Activated T-cell treated with anti-CD3 and anti-CD28 coated beads for 24 hours (primary cell): ENCODE data around the gene DSTN.

Experiments
- DNase-seq: peaks from one replicate; pipeline ENCODE4 v3.0.0-alpha.2; 2020; ENCODE audit warnings: low read depth

DSTN gene

DNA sequence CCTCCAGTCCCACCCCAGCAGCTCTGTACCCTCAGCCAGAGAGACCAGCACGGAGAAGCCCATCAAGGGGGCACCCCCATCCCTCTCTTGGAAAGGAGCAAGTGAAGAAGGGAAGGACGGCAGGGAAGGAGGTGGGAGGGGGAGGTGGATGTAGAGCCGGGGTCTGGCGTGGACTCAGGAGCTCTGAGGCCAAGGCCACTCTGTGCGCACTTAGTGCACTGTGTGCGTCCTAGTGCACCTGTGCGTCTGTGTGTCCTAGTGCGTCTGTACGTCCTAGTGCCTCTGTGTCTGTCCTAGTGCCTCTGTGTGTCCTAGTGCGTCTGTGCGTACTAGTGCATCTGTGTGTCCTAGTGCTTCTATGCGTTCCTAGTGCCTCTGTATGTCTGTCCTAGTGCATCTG is 54.2 kb downstream of the DSTN start:
- DNase-seq: no peak

DNA sequence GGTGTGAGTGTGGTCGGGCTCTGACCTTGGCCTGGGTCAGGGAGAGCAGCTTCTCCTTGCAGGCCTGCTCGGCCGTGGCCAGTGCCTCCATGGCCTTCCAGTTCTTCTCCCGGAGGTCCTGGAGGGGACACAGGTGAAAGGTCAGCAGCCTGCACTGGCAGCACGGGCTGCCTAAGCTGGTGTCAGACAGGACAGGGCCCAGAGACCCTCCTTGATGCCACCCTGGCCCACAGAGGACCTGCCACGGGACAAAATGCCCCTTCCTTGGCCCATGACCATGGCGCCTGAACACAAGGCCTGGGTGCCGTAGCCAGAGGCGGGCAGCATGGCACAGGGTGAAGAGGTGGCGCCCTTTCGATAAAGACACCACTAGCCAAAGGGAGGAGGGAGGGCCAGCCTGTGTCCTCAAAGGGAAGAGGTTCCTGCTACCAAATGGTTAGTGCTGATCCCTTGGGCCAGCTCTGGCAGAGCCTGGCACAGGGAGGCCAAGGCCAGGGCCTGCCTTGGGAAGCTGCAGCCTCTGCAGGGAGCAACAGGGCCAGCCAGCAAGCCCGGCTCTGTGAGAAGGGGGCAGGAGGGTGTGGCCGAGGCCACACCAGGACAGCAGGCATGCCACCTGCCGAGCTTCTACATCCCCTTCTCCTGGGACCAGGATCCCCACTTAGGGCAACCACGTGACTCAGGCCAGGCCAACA is 54.8 kb downstream of the DSTN start:
- no peak for DNase-seq

DNA sequence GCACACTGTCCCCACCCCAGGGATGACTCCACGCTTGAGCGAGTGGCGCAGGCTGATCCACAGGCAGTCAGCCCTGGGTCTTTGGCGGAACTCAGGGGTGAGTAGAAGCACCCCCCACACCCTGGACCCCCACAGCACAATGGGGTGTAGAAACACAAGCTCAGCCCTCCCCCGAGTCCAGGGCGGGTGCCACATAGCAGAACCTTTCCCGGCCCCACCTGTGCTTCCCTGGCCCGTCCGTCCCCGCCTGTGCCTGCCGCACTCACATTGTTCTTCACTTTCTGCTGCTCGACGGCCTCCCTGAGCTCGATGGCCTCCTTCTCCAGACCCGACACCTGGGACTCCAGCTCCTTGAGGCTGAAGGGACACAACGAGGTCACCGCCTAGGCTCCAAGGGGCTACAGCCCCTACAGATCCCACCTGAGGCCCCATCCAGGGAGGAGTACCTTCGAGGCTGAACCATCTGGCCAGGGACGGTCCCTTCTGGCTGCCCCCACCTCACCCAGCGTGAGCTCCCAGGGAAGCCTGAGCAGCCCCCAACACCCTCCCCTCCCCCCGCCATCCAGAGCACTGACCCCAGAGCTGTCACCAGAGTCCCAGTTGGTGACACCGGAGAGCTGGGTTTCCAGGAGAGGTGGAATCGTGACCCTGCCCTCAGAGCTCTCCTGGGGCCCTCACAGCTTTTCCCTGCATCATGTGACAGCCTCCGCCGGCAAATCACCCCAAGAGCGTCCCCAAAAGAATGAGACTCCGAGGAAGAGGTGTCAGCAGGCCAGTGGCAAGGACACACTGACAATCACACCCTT is 55.6 kb downstream of the DSTN start:
- DNase-seq: no peak

DNA sequence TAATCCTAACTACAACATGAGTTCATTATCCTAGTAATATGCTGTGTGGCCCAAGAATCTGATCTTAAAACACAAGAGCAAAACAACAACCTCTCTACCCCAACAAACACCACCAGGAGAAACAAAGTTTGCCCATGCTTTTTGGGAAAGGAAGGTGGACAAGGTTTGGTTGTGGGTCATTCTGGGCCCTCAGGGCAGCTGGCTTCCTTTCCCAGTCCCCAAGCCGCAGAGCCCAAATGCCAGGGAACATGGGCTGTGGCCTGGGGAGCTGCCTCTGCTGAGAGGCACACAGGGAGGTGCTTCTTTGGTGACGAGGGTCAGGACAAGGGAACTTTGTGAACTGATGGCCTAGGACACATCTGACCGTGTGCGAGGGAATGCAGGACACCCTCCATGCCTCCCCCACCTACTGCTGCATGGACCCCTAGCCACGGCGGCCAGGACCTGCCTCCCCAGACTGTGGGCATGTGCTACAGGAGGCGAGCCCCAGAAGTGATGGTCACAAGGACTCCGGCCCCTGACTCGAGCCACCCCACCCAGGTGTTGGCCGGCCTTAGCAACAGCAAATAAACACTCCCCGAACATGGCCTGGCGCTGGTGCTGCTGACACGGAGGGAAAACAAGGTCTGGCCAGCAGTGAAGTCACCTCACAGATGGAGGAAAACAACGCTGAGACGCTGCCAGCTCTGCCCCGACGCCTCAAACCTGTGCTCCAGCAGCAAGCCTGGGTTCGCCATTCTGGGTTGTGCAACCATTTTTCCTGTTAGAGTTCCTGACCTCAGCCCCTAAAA is 56.5 kb downstream of the DSTN start:
- DNase-seq: no peak

DNA sequence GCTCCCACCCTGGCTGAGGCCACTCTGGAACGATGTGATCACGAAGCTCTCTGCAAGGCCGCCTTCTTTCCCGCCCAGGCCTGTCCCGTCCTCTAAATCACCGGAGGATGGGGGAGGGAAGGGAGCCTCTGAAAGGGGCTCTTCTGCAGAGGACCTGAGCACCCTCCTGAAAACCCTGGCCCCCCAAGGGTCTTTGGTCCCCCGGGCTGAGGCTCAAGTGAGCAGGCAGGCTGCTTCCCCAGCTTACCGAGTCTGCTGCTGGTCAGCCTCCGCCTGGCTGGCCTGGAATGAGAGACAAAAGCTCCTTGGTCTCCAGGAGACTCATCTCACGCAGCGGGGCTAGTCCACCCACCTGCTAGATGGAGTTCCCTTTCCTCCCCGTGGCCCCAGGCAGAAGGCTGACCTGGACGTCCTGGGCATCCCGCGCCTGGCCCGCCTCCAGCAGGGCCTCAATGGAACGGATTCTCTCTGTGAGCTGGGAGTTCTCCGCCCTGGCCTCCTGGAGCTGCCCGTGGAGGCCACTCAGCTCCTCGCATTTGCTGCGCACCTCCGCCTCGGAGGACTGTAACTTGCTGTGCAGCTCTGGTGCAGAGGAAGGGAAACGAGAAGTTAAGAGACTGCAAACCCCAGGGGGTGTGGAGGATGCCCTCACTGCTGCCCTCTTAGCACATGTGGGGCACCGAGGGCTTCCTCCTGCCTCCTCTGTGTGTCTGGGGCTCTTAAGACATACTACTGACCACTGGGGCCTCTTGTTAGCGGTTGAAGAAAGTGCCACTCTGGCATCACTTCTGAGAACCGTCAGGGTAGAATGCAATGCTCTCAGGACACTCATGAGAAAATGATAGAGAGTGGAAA is 57.5 kb downstream of the DSTN start:
- no peak for DNase-seq

DNA sequence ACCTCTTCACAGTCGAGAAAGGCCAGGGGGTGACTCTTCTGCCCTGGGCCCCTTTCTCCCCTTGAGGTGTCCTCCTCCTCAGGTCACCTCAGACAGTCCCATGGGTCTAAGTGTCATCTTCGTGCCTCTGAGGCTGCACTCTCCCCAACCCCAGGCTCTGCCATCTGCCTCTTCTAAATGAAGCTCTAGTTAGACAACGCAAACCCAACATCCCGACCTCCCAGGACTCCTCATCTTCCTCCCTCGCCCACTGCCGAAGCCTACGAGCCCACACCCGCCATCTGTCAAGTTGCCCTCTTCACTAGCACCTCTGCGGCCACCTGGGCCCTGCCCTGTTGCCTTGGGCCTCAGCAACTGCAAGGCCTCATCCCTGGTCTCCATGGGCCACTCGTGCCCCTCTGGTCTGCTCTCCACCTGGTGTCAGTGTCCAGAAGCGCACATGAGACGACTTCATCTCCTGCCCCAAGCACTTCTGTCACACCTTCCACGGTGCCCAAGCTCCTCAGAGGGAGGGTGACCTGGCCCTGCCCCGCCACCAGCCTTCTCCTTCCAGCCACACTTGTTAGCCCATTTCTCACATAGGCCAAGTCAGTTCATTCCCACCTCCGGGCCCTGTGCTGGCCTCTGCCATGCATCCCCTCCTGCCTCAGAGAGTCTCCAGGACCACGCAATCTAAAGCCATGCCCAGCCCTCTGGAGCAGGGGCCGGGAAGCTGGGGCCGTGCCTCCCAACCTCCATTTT is 58.4 kb downstream of the DSTN start:
- DNase-seq: no peak

DNA sequence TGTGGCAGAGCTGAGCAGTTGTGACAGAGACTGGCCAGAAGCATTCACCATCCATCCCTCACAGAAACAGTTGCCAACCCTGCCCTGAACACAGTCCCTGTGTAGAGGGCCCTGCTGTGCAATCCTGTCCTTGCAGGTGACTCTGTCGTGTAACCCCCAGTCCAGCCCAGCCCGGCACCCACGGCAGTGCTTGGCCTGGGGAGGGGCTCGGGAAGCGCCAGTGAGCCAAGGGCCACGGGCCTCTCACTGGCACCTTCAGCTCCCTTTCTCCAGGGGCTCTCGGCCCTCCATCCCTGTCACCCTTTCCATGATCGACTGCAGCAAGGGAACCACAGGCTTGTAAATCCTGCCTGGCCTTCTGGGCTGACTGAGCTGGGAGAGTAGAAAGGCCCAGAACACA is 59.1 kb downstream of the DSTN start:
- no peak for DNase-seq

DNA sequence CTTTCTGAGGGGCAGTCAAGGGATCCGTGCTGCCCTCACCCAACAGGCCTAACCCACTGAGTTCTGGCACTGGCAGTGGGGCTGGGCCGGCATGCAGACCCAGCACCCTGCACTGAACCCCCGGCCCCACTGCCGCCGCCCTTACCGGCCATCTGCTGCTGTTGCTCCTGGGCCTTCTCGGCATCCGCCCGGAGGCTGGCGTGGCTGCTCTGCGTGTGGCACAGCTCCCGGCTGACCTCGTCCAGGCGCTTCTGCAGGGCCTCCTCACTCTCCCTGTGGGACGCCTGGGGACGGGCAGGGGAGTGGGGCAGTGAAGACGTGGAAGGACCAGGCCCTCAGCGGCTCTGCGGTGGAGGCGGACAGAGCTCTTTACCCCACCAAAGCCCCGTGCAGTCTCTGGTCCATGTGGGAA is 59.8 kb downstream of the DSTN start:
- no peak for DNase-seq

DNA sequence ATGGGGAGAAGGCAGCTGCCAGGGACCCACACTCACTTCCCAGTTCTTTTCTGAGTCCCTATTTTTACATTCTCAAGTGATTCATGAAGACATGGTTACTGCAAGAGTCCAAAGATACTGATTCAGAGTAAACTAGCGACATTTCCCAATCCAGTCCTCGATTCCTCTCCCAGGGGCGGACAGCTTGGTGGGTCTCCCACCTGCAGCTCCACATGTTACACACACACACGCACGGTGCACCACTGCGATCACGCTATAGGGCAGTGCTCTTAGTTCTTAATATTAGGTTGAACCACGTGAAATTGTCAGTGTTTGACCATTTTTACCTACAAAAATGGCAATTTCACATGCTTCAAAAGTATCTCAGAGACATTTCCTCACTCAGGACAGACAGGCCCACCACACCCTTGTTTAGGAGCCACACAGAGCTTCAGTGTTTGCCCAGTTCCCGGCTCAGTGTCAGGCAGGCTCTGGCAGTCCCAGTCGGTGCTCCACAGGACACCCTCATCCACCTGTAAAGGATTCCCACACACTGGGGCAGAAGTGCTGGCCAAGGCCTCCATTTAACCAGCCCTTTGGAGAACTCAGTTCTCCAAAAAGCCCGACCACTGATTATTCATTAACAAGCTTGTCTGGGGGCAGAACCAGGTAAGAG is 60.4 kb downstream of the DSTN start:
- DNase-seq: no peak

DNA sequence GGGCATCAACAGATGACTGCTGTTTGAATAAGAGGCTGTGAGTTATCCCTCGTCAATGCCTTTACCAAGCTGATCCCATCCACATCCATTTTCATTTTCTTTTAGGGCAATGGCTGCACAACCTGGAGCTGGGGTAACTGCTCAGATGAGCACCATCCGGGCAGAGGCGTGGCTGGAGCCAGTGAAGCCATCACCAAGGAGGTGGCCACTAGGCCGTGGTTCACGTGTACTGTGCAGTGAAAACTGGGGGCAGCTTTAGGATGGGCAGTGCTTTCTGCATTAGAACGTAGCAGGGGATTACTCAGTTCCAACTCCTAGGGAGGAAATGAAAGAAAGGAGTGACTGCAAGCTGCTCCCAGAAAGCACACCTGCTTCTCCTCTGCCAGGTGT is 60.9 kb downstream of the DSTN start:
- no peak for DNase-seq

DNA sequence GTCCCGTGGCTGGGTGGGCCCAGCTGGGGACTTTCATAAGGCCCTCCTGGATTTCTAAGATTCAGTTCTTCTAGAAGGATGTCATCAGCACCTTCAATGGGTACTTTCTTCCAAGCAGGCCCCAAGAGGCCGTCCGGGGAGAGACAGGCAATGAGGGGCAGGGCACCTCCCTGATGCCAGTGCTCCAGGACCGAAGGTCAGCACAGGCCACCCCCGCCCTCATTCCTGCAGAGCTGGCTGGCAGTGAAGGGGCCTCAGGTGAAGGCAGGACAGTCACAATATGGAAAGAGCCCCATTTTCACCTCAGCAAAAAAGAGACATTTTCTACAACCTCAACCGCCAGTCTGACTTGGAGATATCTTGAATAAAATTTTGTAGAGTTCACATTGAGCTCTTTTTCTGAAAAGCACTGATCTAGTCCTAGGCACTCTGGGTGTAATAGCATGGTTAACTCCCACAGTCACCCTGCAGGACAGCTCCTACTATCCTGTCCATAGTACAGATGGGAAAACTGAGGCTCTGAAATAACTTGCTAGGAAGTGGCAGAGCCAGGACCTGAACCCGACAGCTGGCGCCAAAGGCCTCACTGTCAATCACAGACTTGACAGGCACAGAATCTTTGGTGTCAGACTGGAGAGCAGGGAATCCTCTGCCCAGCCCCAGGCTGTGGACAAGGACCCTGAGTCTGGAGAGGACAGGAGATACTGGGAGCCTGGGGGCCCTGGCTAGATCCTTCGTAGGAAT is 61.9 kb downstream of the DSTN start:
- DNase-seq: no peak

DNA sequence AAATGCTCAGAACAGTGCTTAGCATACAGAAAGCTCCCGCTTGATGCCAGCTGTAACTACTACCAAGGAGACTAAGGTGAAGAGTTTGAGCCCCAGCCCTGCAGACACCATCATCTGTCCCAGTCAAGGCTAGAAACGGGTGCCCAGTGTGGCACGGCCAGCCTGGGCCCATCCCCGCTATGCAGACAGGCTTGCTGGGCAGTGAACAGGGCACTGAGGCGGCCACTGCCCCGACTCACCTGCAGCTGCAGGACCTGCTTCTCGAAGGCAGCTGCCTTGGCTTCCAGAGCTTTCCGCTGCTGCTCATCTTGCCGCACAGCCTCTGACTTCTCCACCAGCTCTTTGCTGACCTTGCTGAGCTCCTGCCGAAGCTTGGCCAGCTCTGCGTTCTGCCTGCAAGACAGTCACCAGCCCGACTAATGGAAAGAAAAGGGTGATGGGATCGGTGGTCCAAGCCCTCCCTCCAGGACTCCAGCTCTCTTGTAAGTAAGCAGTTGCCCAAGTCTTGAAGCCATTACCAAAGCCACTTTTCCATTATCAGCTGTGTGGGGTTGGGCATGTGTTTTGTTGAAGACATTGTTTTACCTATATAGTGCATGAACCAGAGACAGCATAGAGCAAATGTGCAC is 63.5 kb downstream of the DSTN start:
- no peak for DNase-seq

DNA sequence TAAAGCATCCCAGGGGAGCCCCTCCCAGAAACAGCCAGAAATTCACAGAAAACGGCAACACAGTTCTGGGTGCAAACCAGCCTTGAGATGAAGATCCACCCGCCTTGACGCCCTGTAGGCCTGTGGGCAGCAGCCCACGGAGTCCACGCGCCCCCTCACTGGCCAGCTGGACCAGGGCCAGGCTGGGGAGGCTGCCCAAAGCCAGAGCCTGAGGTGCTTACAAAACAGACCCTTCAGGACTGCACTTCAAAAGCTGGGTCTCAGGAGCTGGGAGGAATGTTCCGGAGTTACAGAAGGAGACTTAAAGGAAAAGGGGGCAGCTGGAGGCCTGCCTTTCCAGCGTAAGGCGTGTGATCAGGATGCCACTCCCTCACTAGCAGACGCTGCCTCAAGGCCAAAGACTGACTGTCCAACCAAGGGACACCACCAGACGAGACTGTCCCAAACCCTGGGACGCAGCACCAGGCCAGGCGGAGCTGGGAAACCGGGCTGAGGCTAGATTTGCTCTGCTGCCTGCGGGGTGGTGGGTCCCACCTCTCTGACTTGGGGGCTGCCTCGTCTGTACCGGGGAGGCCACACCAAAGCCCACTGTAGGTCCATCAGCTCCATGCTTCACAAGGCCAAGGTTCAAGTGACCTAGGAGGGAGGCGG is 64.1 kb downstream of the DSTN start:
- DNase-seq: no peak

DNA sequence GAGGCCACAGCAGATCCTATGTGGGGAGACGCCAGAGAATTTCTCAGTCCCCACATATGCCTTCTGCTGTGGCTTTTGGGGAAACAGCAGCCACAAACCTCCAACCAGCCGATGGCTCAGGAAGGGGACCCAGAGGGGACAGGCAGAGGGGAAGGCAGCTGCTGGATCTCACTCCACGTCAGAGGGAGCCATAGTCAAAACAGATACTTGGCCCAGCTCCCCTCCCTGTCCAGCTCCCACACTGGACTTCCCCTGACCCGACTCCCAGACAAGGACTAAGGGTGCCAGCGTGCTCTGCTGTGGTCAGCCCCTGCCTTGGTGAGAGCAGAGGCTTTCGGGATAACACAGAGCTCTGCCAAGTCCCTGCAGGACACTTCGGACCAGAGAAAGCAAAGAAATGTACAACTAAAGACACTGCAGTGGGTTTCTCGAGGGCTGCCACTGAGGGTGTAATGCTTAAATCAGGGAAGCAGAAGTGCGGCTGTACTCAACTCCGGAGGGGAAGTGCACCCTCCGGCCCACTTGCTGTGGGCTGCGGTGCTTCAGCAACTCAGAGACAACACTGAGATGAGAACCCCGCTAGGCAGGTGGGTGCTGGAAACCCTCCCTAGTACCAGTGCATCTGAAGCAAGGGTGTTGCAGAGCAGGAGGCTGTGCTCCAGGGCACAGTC is 64.9 kb downstream of the DSTN start:
- no peak for DNase-seq

DNA sequence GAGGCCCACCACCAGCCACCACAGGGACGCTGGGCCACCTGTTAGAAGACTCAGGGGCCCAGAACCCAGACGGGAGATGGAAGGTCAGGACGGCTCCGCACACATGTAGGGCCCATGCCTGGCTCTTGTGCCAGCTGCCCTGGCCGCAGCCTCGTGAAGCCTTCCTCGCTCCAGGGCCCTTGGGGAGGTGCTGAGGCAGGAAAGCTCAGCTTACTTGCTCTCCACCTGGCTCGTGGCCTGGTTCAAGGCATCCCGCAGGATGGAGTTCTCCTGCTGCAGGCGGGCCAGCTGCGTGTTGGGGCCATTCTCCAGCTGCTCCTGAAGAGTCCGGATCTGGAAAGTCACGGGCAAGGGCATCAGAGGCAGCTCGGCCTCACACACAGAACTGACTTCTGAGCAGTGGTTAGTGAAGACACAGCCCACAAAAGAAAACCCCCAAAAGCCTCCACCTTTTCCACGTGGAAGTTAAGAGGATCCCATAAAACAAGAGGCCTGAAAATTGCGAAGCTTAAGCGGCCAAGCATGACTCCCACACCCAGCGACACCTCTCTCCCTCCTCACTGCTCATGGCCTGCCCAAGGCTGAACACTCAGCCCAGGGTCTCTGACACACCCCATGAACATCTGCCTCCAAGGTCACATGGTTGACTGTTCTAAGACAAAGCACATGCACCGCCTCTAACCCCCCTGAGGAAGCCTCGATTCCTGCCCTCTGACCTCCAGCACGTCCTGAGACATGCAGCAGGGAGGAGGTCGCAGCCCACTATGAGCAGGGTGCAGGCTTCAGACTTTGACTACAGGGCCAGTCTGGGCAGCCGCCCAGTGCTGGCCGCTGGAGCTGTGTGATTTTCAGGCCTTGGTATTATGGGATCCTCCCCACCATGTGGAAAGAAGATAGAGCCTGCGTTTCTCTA is 65.7 kb downstream of the DSTN start:
- DNase-seq: no peak

DNA sequence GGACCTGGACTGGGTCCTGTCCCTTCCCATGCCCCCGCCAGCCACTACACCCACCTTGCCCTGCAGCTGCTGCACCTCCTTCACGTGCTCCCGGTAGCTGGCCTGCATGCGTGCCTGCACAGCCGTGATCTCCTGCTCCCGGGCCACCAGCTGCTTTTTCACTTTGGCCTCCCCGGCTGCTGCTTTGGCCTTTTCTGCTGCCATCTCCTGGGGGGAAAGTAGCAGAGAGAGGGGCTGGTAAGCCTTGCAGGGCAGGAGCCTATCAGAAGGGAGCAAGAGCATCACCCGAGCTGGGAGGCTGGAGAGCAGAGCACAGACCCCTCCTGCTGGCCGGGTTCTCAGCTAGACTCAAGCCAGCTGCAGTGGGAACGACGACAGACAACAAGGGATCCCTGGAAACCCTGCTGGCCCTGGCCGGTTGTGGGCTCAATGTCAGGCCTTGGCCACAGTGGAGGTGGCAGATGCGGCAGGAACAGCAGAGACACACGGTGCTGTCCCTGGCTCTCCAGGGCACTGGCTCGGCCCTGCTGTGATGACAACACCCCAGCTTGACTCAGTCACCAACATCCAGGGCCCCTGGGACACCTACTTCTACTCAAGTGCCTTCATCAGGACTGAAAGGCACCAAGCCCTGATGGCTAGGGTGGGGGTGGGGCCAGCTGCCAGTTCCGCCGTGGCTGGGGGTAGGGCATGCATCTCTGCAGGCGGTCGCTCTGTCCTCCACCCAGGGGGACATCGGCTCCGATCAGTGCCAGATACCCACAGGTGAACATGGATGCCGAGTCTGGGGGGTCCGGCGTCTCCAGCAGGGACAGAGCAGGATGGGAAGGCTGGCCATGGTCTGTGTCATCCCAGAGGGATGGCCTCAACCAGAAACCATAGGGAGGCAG is 66.9 kb downstream of the DSTN start:
- no peak for DNase-seq
